HK-2 (cell line): ENCODE measurements around the gene ZNF385D.

Experiments
- DNase-seq: peaks from one replicate; pipeline ENCODE4 v3.0.0-alpha.2; 2018; ENCODE audit not compliant: unreplicated experiment

The ZNF385D gene

GRCh38 chr3:21613372-21614070 is 137.5 kb downstream of the ZNF385D start:
- no peak for DNase-seq

- DNase-seq = no peak
These were observed 149.8 kb downstream of the ZNF385D start for GRCh38 chr3:21601178-21601577.

- no peak for DNase-seq
These were observed 151.1 kb downstream of the ZNF385D start for GRCh38 chr3:21599890-21600289.

- no peak for DNase-seq
These were observed 158.2 kb downstream of the ZNF385D start for GRCh38 chr3:21592828-21593227.

GRCh38 chr3:21587894-21588293 is 163.1 kb downstream of the ZNF385D start:
- no peak for DNase-seq

GRCh38 chr3:21585216-21585740 is 165.7 kb downstream of the ZNF385D start:
- no peak for DNase-seq

GRCh38 chr3:21573291-21573690 is 177.7 kb downstream of the ZNF385D start:
- DNase-seq = no peak

GRCh38 chr3:21564531-21564930 is 186.5 kb downstream of the ZNF385D start:
- DNase-seq = no peak

GRCh38 chr3:21562243-21562642 is 188.8 kb downstream of the ZNF385D start:
- DNase-seq = no peak

- DNase-seq = no peak
These were observed 189.5 kb downstream of the ZNF385D start for GRCh38 chr3:21561472-21561871.

GRCh38 chr3:21551019-21551418 is 200.0 kb downstream of the ZNF385D start:
- no peak for DNase-seq

GRCh38 chr3:21544076-21544462 is 206.9 kb downstream of the ZNF385D start:
- DNase-seq = no peak

GRCh38 chr3:21543380-21544075 is 207.5 kb downstream of the ZNF385D start:
- DNase-seq = no peak

- no peak for DNase-seq
These were observed 208.2 kb downstream of the ZNF385D start for GRCh38 chr3:21542656-21543379.

GRCh38 chr3:21540265-21540664 is 210.7 kb downstream of the ZNF385D start:
- no peak for DNase-seq

- no peak for DNase-seq
These were observed 216.5 kb downstream of the ZNF385D start for GRCh38 chr3:21534462-21534861.

GRCh38 chr3:21533002-21533401 is 218.0 kb downstream of the ZNF385D start:
- no peak for DNase-seq

GRCh38 chr3:21531909-21532308 is 219.1 kb downstream of the ZNF385D start:
- DNase-seq = no peak

- no peak for DNase-seq
These were observed 222.6 kb downstream of the ZNF385D start for GRCh38 chr3:21528291-21528995.

GRCh38 chr3:21526461-21526860 is 224.5 kb downstream of the ZNF385D start:
- no peak for DNase-seq

- DNase-seq = no peak
These were observed 226.9 kb downstream of the ZNF385D start for GRCh38 chr3:21524133-21524532.
